GM19467 (cell line): ENCODE data around the gene VEGFD.

Experiments
- ATAC-seq: cut with Tn5 transposase; IDR thresholded peaks from one replicate; pipeline ENCODE4 v1.9.1; 2021; ENCODE audit warnings: mild to moderate bottlenecking, moderate library complexity; ENCODE audit not compliant: unreplicated experiment

VEGFD gene

DNA sequence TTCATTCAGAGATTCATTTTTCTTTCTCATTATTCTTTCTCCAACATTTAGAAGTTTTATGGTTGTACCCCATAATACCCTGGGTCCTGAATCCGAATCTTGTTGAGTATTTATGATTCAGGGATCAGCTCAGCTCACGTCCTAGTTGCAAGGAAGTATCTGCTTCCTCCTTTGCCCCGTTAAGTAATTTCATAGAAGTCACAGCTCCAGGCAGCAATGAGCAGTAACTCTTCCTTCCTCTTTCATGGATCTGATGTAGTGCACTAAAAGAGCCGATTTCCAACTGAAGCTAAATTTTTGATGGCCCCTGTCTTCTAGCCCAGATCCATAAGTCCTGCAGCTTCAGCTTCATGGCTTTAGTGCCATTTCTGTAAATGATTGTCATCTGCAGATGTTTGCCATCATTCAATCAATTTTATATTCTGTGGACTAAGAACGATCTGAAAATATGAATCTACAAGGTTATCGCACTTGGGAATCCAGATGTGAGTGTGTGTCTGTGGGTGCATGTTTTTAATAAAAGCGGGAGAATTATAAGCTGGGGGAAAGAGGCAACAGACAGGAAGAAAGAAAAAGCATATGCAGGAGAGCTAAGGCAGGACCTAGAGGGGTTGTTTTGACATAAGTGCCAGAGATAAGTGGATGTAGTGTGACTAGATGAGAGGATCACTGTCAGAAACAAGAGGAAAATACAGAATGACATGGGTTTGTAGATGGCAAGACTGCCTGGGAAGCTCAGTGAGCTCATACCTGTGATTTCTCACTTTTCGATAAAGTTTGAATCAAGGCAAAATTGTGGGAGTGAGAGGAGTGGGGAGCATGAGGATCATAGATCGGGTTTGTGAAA, 17.5 kb downstream of the VEGFD start:
- no peak for ATAC-seq

DNA sequence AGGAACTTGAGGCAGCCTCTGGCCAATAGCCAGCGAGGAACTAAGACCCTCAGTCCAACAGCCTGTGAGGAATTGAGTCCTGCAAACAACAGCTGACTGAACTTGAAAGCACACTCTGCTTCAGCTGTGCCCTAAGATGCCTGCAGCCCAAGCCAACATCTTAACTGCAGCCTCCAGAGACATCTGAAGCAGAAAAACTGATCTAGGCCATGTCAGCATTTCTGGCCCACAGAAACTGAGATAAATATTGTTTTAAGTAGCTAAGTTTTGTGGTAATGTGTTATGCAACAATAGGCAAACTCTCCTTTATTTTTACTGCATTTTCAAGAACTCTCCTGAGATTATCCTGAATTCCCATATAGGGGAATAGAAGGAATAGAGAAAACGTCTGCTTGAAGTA, 24.5 kb downstream of the VEGFD start:
- ATAC-seq, result no peak

DNA sequence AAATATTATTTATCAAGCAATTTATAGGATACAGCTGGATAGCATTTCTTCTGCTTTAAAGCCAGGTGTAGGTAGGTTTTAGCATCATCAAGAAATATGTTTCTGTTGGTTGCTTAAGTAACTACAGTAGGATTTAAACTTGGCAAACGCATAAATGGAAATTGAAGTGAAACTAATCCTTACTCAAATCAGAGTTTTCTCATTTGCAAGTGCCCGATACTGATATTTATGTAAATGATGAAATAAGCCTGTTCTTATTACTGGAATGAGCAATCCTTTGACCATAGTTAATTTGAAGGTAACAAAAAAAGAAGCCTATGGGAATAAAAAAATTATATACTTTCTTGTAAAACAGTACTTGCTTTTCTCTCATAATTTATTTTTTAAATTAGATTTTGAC, 25.7 kb downstream of the VEGFD start:
- ATAC-seq, result no peak

- ATAC-seq, result no peak
Measured at GRCh38 chrX:15356444-15356843, 27.8 kb downstream of the VEGFD start.

GRCh38 chrX:15350329-15350996, 33.8 kb downstream of the VEGFD start:
- ATAC-seq, result no peak

GRCh38 chrX:15349046-15349445, 35.2 kb downstream of the VEGFD start:
- peak; percentile 59 for ATAC-seq

DNA sequence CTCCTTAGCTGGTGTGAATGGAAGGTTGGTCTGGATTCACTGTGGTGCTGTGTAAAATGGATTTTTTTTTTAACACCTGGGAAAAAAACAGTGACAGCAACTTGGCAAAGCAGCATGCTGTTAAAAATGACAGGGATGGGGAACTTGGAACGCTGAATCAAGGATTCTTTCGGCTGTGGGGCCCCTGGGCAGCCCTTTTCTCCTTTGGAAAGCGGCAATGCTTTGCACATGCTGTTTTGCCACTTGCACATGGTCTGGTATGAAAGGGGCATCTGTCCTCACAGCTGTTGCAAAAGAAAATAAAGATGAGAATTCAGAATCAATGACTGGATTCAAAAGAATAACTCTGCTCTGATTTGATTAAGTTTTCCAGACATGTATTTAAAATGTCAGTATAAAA, 38.2 kb downstream of the VEGFD start:
- no peak for ATAC-seq

DNA sequence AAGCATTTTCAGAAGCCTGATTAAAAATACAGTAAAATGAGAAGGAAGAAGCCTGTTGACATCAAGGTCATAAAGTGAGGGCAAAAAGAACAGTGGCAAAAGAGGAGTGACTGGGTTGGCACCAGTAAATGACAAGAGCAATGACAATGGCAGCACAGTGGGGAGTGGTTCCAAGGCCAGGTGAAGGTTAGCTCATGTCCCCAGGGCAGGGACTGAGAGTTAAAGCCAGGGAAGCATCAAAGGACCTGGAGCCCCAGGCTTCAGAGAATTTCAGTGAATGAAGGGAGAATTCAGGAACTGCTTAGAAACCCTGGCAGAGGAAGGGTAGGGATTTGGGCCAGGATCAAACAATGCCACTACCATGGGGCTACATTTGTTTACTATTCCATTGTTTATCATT, 40.1 kb downstream of the VEGFD start:
- no peak for ATAC-seq

DNA sequence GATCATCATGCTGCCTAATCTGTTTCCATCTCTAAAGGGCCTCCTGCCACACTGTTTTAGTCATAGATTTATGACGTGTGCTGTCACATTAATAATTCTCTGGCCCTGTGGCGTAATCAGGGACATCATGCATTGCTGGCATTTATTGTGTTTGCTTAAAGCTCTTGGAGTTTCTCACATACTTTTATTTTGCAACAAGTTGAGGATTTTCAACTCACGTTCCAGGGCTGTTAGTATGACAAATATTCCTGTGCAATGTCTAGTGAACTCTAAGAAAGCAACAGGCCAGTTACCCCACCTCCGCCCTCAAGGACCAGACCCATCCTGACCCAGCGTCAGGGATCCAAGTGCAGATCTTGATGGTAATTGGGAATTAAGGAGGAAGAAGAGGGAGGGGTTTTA, 41.1 kb downstream of the VEGFD start:
- ATAC-seq, result no peak

DNA sequence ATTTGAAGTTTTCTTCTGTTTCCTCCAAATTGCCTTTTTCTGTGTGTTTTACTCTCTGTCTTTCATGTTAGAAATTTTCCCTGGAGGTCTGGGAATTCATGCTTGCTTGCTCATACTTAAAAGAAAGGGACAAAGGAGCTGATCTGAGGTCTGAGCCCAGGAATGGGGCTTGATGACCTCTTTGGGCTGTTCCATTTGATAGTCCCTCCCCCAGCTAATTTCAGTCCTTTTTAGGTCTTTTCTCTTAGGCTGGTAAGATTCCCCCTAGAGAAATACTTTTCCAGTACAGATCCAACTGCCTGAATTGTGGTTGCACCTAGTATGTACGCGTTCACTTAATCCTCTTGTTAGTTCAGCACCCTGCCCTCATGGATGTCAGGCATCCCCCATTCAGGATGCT, 43.3 kb downstream of the VEGFD start:
- no peak for ATAC-seq

DNA sequence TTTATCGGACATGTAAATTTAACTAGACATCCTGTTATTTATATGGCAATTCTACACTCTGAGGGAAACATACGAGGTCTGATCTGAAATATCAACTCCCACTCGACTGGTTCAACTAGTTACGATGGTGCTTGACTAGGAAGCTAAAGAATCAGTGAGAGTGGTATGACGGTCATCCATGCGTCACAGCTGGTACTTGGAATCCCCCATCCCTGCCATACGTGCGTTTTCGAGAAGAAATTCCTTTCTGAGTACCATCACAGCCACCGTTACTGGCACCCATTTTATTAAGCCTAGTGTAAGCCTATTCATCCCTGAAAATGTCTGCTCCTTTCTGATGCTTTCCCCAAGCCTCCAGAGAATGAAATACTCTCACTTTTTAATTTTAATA, 48.2 kb downstream of the VEGFD start:
- ATAC-seq, result no peak

- peak; percentile 99 for ATAC-seq
Measured at GRCh38 chrX:15335135-15336022, 48.8 kb downstream of the VEGFD start, which contains the start of gene PIGA. PIGA (minus strand) TSS chrX:15335523; CDS start chrX:15331930, 3,593 bp downstream.

DNA sequence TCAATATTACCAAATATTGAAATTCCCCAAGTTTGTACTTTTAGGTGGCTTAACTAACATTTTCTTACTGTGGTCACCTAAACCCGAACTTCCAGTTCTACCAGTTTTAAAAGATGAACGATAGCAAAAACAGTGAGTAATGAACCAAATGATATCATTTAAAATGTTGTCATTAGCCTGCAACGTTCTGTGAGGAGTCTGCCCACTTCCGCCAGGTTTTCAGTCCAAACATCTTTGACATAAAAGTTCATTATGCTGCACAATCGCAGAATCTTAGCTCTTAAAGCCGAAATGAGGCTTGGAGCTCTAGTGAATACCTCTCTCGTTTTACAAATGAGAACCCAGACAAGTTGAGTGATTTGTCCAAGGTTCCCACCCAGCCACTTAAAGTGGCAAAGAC, 49.7 kb downstream of the VEGFD start:
- no peak for ATAC-seq

- ATAC-seq, result no peak
Measured at GRCh38 chrX:15328821-15329220, 55.4 kb downstream of the VEGFD start.

DNA sequence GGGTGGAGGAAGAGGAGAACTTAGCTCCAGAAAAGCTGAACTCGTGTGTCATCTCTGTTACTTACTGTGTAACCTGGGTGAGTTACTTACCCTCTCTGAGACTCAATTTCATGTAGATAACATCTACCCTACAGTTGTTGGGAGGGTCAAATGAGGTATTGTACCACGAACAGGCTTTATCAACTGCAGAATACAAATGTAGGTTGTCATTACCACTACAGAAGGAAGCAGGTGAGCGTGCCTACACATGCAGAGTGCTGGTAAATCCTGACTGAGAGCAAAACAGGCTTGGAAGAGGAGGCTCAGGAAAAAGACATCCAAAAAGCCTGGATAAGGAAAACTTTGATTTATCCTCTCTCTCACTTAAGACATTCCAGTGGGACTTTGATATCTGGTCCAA, 56.1 kb downstream of the VEGFD start:
- ATAC-seq, result no peak

DNA sequence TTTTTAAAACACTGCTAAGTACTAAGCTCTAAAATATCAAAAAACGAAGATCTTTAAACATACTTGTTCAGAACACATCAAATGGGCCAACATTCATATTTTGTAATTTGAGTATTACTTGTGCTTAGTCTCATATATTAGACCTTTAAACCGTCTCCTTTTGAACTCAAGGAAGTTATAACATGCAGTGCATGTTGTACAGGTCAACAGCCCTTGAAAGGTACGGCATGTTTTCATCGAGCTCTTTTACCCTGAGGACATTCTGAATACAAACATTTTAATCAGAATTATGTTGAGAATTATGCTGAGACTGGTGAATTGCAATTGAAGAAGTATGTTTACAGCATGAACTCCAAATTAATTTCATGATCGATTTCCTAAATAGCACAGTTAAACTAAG, 61.7 kb downstream of the VEGFD start:
- no peak for ATAC-seq

DNA sequence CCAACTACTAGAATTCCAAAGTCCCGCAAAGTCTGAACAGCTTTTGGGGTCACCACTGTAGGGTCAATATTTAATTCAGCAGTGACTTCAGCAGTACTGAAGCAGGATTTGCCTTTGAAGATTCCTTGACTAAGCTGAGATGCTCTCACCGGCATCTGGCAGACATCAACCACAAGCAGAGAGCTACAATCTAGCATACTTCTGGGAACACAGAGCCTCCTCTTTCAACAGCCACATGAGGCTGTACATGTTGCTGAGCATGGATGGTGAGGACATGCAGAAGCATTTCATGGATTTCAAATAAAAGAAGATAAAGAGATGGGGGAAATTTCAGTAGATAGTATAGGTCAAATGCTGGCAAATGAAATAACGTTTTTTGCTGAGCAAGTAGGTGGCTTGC, 62.1 kb downstream of the VEGFD start:
- ATAC-seq, result no peak

DNA sequence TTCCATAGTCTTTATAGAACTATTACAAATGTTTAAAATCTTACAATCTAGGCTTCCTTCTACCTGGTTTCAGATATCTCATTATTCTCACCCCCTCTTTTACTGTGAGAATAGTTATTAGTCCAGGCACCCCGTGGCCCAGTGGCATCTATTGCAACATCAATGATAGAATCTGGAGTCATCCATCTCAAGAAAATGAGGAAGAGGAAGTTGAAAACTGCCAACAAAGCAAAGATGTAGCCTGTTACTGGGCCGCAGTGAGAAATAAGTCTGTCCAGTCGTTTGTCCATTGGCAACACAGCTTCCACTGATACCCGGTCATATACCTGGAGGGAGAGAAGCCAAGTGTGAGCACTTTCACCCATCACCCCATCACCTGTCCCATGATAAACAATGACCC, 62.8 kb downstream of the VEGFD start:
- no peak for ATAC-seq

DNA sequence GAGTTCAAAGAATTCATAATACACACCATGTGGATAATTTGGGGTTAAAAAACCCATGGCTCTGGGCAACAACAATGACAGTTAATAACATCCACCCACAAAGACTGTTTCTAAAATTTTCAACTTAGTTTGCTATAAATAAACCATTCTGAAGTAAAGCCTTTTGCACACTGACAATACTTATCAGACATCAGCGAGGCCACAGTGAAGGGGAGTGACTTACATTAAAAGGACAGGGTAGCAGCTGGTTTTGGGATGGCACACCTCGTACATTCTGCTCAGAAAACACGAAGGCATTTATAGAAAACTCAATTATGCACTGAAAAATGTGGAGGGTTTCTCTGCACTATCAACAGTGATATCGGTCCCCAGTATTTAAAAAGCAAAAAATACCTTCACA, 63.9 kb downstream of the VEGFD start:
- ATAC-seq, result no peak

DNA sequence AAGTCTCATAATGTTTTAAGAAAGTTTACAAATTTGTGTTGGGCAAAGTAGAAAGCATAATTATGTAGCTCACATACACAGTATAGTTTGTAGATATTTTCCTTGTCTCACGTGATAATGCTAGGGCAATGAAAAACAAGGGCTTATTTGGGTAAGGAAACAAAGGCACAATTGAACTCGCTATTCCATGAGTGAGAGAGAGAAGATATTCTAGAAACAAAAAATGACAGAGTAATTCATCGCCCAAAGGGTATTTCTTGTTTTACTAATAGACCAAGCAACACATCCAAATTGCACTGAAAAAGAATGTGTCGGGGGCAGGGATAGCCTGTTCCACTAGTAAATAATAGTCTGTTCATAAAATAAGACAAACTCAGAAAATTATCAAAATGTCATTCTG, 65.1 kb downstream of the VEGFD start:
- no peak for ATAC-seq

DNA sequence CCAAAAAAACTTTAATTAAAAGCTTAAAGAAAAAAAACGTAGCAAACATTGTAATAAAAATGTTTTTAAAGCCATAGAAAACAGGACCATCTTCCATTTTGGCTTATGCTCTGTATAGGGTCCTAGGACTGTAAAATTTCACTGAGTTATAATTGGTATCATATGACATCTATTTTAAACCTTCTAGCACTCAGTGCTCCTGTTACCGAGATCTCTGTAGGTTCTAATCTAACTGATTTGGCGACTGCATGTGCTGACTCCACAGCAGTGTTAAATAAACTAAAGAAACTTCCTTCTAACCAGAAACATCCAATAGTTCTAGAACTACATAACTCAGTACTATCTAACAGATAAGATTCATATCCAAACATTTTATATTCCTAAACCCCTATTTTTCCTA, 68.7 kb downstream of the VEGFD start, which contains the start of gene ASB11:
Gene ASB11, minus strand, starts transcription at position 132 of the 400 bp plus-strand sequence. Its CDS starts 35 bp downstream, at position 97.
- ATAC-seq, result no peak
